WTC11 (cell line): Measurements from ENCODE around the gene AMBRA1. TPM values are rescaled to one million over a fixed set of nuclear protein-coding genes. Genes with fewer than 3 reads are reported as not detected.

ENCODE experiments used
- ATAC-seq: fragments of 200-7000 bp; cut with Tn5 transposase; 2 replicates; pipeline ENCODE4 v1.10.0; 2021; ENCODE audit warnings: mild to moderate bottlenecking, moderate library complexity
- CTCF ChIA-PET: fragments of 300-600 bp; sonication (Branson Sonifier 250); formaldehyde crosslinking; loops from one replicate; lab custom pipeline; 2021; ENCODE audit warnings: antibody characterized with exemption; lab: Charles Lee
- POLR2A ChIA-PET: fragments of 350-600 bp; sonication (Branson Sonifier 250); formaldehyde crosslinking; loops from one replicate; lab custom pipeline; 2021; ENCODE audit warnings: antibody characterized with exemption; lab: Charles Lee
- DNase-seq: peaks from one replicate; pipeline ENCODE4 v3.0.0; 2021; ENCODE audit warnings: low spot score
- H3K27ac Mint-ChIP-seq: 2 replicates; pipeline ENCODE4 v1.8.0; 2021; ENCODE audit warnings: mixed read lengths
- H3K27me3 Mint-ChIP-seq: 2 replicates; pipeline ENCODE4 v1.8.0; 2021; ENCODE audit warnings: low read depth, mild to moderate bottlenecking, moderate library complexity, mixed read lengths
- H3K36me3 Mint-ChIP-seq: 2 replicates; pipeline ENCODE4 v1.8.0; 2021; ENCODE audit warnings: mixed read lengths
- H3K4me1 Mint-ChIP-seq: 2 replicates; pipeline ENCODE4 v1.8.0; 2022; ENCODE audit warnings: mixed read lengths
- H3K4me3 Mint-ChIP-seq: 2 replicates; pipeline ENCODE4 v1.8.0; 2021; ENCODE audit warnings: mild to moderate bottlenecking, moderate library complexity, mixed read lengths
- H3K9me3 Mint-ChIP-seq: 2 replicates; pipeline ENCODE4 v1.8.0; 2021; ENCODE audit warnings: mixed read lengths
- CBFB ChIP-seq: sonication (generic); formaldehyde crosslinking; IDR thresholded peaks from 2 replicates; pipeline ENCODE4 v1.8.1; 2022; ENCODE audit warnings: mild to moderate bottlenecking, low read depth, missing genetic modification reagents
- CREM ChIP-seq: sonication (generic); formaldehyde crosslinking; IDR thresholded peaks from 2 replicates; pipeline ENCODE4 v1.8.1; 2022; ENCODE audit warnings: mild to moderate bottlenecking, missing genetic modification reagents, moderate library complexity
- EMX1 ChIP-seq: fragments of 250-450 bp; sonication (Bioruptor Pico); IDR thresholded peaks from 2 replicates; pipeline ENCODE4 v1.8.0; 2021; ENCODE audit warnings: mild to moderate bottlenecking
- ESRRA ChIP-seq: sonication (generic); formaldehyde crosslinking; IDR thresholded peaks from 2 replicates; pipeline ENCODE4 v1.8.1; 2022; ENCODE audit warnings: mild to moderate bottlenecking, missing genetic modification reagents, borderline replicate concordance
- ETV6 ChIP-seq: sonication (generic); formaldehyde crosslinking; IDR thresholded peaks from 2 replicates; pipeline ENCODE4 v1.8.1; 2022; ENCODE audit warnings: mild to moderate bottlenecking, missing genetic modification reagents
- FOXK1 ChIP-seq: sonication (generic); formaldehyde crosslinking; IDR thresholded peaks from 2 replicates; pipeline ENCODE4 v1.8.0; 2022; ENCODE audit warnings: mild to moderate bottlenecking, moderate library complexity, missing genetic modification reagents
- FOXP1 ChIP-seq: sonication (generic); formaldehyde crosslinking; IDR thresholded peaks from 2 replicates; pipeline ENCODE4 v1.8.0; 2022; ENCODE audit warnings: missing genetic modification reagents, mild to moderate bottlenecking, moderate library complexity, borderline replicate concordance
- FOXP4 ChIP-seq: sonication (generic); formaldehyde crosslinking; IDR thresholded peaks from 2 replicates; pipeline ENCODE4 v1.8.0; 2022; ENCODE audit warnings: mild to moderate bottlenecking, missing genetic modification reagents
- GABPB1 ChIP-seq: sonication (generic); formaldehyde crosslinking; IDR thresholded peaks from 2 replicates; pipeline ENCODE4 v1.8.1; 2023; ENCODE audit warnings: mild to moderate bottlenecking, missing genetic modification reagents
- IRF2 ChIP-seq: sonication (generic); formaldehyde crosslinking; IDR thresholded peaks from 2 replicates; pipeline ENCODE4 v1.8.0; 2022; ENCODE audit warnings: low read depth, missing genetic modification reagents, borderline replicate concordance
- MXD4 ChIP-seq: fragments of 250-450 bp; sonication (Bioruptor Pico); IDR thresholded peaks from 2 replicates; pipeline ENCODE4 v1.8.0; 2021; ENCODE audit warnings: mild to moderate bottlenecking, moderate library complexity, borderline replicate concordance
- MYBL2 ChIP-seq: sonication (generic); formaldehyde crosslinking; IDR thresholded peaks from 2 replicates; pipeline ENCODE4 v1.8.1; 2023; ENCODE audit warnings: mild to moderate bottlenecking, moderate library complexity, missing genetic modification reagents
- NR1H2 ChIP-seq: sonication (generic); formaldehyde crosslinking; IDR thresholded peaks from 2 replicates; pipeline ENCODE4 v1.9.0; 2021; ENCODE audit warnings: mild to moderate bottlenecking, moderate library complexity, missing genetic modification reagents
- SMAD3 ChIP-seq: sonication (generic); formaldehyde crosslinking; IDR thresholded peaks from 2 replicates; pipeline ENCODE4 v1.8.0; 2022; ENCODE audit warnings: missing genetic modification reagents, mild to moderate bottlenecking, borderline replicate concordance
- SP1 ChIP-seq: sonication (generic); formaldehyde crosslinking; conservative IDR thresholded peaks from 2 replicates; pipeline ENCODE4 v1.8.1; 2022; ENCODE audit warnings: missing genetic modification reagents
- TCF7 ChIP-seq: sonication (generic); formaldehyde crosslinking; IDR thresholded peaks from 2 replicates; pipeline ENCODE4 v1.8.0; 2022; ENCODE audit warnings: mild to moderate bottlenecking, low read depth, missing genetic modification reagents, moderate library complexity
- TP53 ChIP-seq: sonication (generic); formaldehyde crosslinking; IDR thresholded peaks from 2 replicates; pipeline ENCODE4 v1.8.1; 2023; ENCODE audit warnings: mild to moderate bottlenecking, missing genetic modification reagents
- ZNF138 ChIP-seq: sonication (generic); formaldehyde crosslinking; conservative IDR thresholded peaks from 2 replicates; pipeline ENCODE4 v1.8.1; 2022; ENCODE audit warnings: mild to moderate bottlenecking, moderate library complexity, missing genetic modification reagents
- ZNF219 ChIP-seq: sonication (generic); formaldehyde crosslinking; IDR thresholded peaks from 2 replicates; pipeline ENCODE4 v1.8.0; 2023; ENCODE audit warnings: missing genetic modification reagents, mild to moderate bottlenecking, borderline replicate concordance
- ZNF423 ChIP-seq: fragments of 250-450 bp; sonication (Bioruptor Pico); IDR thresholded peaks from 2 replicates; pipeline ENCODE4 v2.1.2; 2022; ENCODE audit warnings: mild to moderate bottlenecking, moderate library complexity
- total RNA-seq: library from RNA; stranded (reverse); gene quantifications from 3 replicates; pipeline ENCODE4 v1.2.3, GENCODE V29; 2021
- TF ChIP-seq, protein P1 (sequence below): sonication (generic); formaldehyde crosslinking; IDR thresholded peaks from 2 replicates; pipeline ENCODE4 v1.8.1; 2023; ENCODE audit warnings: mild to moderate bottlenecking, missing genetic modification reagents, moderate library complexity
- TF ChIP-seq, protein P2 (sequence below): sonication (generic); formaldehyde crosslinking; IDR thresholded peaks from 2 replicates; pipeline ENCODE4 v1.8.0; 2022; ENCODE audit warnings: mild to moderate bottlenecking, missing genetic modification reagents
- TF ChIP-seq, protein P3 (sequence below): fragments of 250-450 bp; sonication (Bioruptor Pico); IDR thresholded peaks from 2 replicates; pipeline ENCODE4 v1.9.0; 2021; ENCODE audit warnings: moderate library complexity, mild to moderate bottlenecking, inconsistent platforms, borderline replicate concordance
- TF ChIP-seq, protein P4 (sequence below): sonication (generic); formaldehyde crosslinking; IDR thresholded peaks from 2 replicates; pipeline ENCODE4 v1.8.1; 2022; ENCODE audit warnings: mild to moderate bottlenecking, missing genetic modification reagents, moderate library complexity, borderline replicate concordance
- TF ChIP-seq, protein P5 (sequence below): sonication (generic); formaldehyde crosslinking; IDR thresholded peaks from 2 replicates; pipeline ENCODE4 v1.8.1; 2023; ENCODE audit warnings: mild to moderate bottlenecking, missing genetic modification reagents, moderate library complexity

Gene AMBRA1
- total RNA-seq, 1 experiment from 2014 or later = 35.0 TPM

DNA sequence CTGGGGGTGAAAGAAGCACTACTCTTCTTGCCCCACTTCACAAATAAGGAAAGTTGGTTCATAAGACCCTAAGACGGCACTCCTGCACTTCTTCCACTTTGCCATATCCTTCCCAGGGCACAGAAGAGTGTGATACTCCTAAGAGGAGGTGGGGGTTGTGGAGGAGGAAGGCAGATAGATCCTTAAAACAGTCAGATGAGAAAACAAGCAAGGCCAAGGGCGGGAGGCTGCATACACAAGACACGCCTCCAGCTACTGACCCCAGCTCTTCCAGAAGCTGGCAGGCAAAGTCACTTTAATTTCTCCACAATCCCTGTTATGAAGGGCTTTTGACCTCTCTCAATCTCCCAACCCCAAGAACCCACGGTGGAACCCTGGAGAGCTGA is 200.6 kb downstream of the AMBRA1 start:
- H3K27ac Mint-ChIP-seq = no peak overlapping the region
- DNase-seq (no peak), ATAC-seq (no peak)
- no peaks in the 10 kb centered on the region for H3K9me3 Mint-ChIP-seq
- POLR2A ChIA-PET = interaction anchor here (1.0 to 1.2 kb wide), 3 partner anchors 10 to 80 kb away, joined by 3 to 5 read pairs (median 4); no protein-coding TSS in a partner anchor
- H3K27me3 Mint-ChIP-seq = peaks cover 43% of the 10 kb centered on the region
- TF ChIP-seq CBFB = no peak
- TF ChIP-seq EMX1 (CRISPR knock-in tag) = no peak
- no peak for TF ChIP-seq FOXP4
- CTCF ChIA-PET = interaction anchor here (0.5 to 6.6 kb wide), 24 partner anchors 10 to 520 kb away, joined by 3 to 96 read pairs (median 9); partner anchors contain the start of genes ATG13, CREB3L1, DGKZ and MDK
- peak overlapping the region; percentile 84 for H3K4me3 Mint-ChIP-seq
- peaks cover 21% of the 10 kb centered on the region for H3K4me1 Mint-ChIP-seq
- H3K36me3 Mint-ChIP-seq = no peaks in the 10 kb centered on the region; the same call in 1 of the 2 replicates

- POLR2A ChIA-PET = interaction anchor here (0.5 to 1.3 kb wide), 7 partner anchors 9 to 1199 kb away, joined by 3 to 5 read pairs (median 3); no protein-coding TSS in a partner anchor
- no peaks in the 10 kb centered on the region; the same call in 1 of the 2 replicates for H3K36me3 Mint-ChIP-seq
- ATAC-seq = peak; percentile 66
- H3K4me3 Mint-ChIP-seq = peak overlapping the region; percentile 84
- H3K9me3 Mint-ChIP-seq = no peaks in the 10 kb centered on the region
- peaks cover 49% of the 10 kb centered on the region for H3K27me3 Mint-ChIP-seq
- H3K4me1 Mint-ChIP-seq = peaks cover 25% of the 10 kb centered on the region
- no peak overlapping the region for H3K27ac Mint-ChIP-seq
- CTCF ChIA-PET = interaction anchor here (0.6 to 6.6 kb wide), 61 partner anchors 8 to 521 kb away, joined by 3 to 96 read pairs (median 4); partner anchors contain the start of genes ATG13, CREB3L1, DGKZ and LARGE2
- DNase-seq = peak; percentile 92
- TF ChIP-seq ZNF138 = no peak
- no peak for TF ChIP-seq MXD4 (CRISPR knock-in tag)
- peak; percentile 81; the same call in 1 of the 2 replicates for TF ChIP-seq CREM (CRISPR knock-in tag)
- 0 out of 2 replicates have a peak, but pooled peaks have one; percentile 24 for TF ChIP-seq NR1H2 (CRISPR knock-in tag)
- TF ChIP-seq SP1 = peak; percentile 79
- TF ChIP-seq, protein P1, sequence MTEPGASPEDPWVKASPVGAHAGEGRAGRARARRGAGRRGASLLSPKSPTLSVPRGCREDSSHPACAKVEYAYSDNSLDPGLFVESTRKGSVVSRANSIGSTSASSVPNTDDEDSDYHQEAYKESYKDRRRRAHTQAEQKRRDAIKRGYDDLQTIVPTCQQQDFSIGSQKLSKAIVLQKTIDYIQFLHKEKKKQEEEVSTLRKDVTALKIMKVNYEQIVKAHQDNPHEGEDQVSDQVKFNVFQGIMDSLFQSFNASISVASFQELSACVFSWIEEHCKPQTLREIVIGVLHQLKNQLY (CRISPR knock-in tag) = peak; percentile 71; the same call in 1 of the 2 replicates
- TF ChIP-seq FOXP1 = peak; percentile 98
- peak; percentile 93 for TF ChIP-seq FOXK1
- TF ChIP-seq TP53 (CRISPR knock-in tag) = peak; percentile 92
- TF ChIP-seq, protein P2, sequence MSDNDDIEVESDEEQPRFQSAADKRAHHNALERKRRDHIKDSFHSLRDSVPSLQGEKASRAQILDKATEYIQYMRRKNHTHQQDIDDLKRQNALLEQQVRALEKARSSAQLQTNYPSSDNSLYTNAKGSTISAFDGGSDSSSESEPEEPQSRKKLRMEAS (CRISPR knock-in tag) = peak; percentile 88
- peak; percentile 97 for TF ChIP-seq SMAD3 (CRISPR knock-in tag)
- peak; percentile 81; the same call in 1 of the 2 replicates for TF ChIP-seq IRF2
- peak; percentile 89 for TF ChIP-seq GABPB1 (CRISPR knock-in tag)
- peak; percentile 68 for TF ChIP-seq ZNF423 (CRISPR knock-in tag)
- TF ChIP-seq, protein P3, sequence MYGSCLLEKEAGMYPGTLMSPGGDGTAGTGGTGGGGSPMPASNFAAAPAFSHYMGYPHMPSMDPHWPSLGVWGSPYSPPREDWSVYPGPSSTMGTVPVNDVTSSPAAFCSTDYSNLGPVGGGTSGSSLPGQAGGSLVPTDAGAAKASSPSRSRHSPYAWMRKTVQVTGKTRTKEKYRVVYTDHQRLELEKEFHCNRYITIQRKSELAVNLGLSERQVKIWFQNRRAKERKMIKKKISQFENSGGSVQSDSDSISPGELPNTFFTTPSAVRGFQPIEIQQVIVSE = no peak
- peak; percentile 96; the same call in 1 of the 2 replicates for TF ChIP-seq ZNF219
- TF ChIP-seq ETV6 = peak; percentile 92
- TF ChIP-seq TCF7 (CRISPR knock-in tag) = peak; percentile 97
- TF ChIP-seq, protein P4, sequence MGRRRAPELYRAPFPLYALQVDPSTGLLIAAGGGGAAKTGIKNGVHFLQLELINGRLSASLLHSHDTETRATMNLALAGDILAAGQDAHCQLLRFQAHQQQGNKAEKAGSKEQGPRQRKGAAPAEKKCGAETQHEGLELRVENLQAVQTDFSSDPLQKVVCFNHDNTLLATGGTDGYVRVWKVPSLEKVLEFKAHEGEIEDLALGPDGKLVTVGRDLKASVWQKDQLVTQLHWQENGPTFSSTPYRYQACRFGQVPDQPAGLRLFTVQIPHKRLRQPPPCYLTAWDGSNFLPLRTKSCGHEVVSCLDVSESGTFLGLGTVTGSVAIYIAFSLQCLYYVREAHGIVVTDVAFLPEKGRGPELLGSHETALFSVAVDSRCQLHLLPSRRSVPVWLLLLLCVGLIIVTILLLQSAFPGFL = peak; percentile 97
- peak; percentile 91; the same call in 1 of the 2 replicates for TF ChIP-seq ESRRA (CRISPR knock-in tag)
- TF ChIP-seq MYBL2 (CRISPR knock-in tag) = peak; percentile 94
- TF ChIP-seq, protein P5, sequence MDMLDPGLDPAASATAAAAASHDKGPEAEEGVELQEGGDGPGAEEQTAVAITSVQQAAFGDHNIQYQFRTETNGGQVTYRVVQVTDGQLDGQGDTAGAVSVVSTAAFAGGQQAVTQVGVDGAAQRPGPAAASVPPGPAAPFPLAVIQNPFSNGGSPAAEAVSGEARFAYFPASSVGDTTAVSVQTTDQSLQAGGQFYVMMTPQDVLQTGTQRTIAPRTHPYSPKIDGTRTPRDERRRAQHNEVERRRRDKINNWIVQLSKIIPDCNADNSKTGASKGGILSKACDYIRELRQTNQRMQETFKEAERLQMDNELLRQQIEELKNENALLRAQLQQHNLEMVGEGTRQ (CRISPR knock-in tag) = 0 out of 2 replicates have a peak, but pooled peaks have one; percentile 39
Observed at GRCh38 chr11:46392421-46393230, 201.2 kb downstream of the AMBRA1 start.
